Stimulated activated CD8-positive, alpha-beta memory T cell treated with anti-CD3 and anti-CD28 coated beads, Interleukin-15, amount 100 ng/mL, for 24 hours (primary cell): ENCODE data around the gene QSOX1.

Source experiments
- DNase-seq: peaks from one replicate; pipeline ENCODE4 v3.0.0-alpha.2; 2020; ENCODE audit warnings: low read depth

The QSOX1 gene

DNA sequence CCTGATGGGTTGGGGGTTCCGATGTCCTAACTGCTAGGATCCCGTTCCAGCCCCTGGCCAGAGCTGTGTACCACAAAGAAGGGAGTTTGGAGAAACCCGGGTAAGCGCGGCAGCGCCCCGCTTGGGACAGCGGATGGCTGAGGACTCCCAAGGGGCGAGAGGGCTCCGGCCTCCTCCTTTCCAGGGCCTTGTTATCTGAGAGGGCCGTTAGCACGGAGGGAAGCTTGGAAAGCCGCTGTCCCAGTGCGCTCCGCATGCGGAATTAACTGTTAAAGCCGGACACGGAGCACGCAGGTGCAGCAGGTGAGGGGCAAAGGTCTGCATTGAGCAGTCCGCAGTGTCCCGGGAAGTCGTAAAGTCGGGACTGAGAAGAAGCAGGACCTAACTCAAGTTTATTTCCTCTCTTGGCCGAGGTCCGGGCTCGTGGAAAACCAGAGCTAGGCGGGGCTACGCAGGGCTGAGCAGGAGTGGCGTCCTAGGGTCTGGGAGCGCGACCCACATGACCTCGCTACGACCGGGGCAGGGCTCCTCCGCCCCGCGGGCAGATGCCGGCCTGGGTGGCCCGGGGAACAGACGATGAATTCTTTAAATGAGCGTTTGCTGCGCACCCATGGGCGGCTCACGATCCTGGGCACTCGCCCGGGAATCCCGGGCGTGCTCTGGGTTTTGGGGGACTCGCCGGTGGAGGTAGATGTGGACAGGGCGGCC, 79.9 kb downstream of the QSOX1 start:
- no peak for DNase-seq

DNA sequence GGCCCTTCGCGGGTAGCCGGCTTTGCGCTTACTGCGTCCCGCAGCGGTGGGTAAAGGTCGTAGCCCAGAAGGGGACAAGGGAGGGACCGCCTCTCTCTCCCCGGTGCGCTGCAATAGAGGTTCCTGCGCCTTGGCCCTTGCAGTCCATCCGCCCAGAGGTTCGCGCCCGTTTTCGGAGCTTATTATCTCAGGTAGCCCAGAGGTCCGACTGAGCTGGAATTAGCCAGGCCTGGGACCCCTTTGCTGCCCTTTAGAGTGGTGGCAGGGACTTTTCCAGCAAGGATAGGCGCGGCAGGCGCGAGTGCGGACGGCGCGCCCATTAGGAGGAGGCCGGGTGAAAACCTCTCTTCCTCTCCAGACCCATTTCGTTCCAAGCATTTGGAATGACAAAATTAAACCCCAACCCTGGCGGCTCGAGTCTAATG, 80.4 kb downstream of the QSOX1 start:
- no peak for DNase-seq

DNA sequence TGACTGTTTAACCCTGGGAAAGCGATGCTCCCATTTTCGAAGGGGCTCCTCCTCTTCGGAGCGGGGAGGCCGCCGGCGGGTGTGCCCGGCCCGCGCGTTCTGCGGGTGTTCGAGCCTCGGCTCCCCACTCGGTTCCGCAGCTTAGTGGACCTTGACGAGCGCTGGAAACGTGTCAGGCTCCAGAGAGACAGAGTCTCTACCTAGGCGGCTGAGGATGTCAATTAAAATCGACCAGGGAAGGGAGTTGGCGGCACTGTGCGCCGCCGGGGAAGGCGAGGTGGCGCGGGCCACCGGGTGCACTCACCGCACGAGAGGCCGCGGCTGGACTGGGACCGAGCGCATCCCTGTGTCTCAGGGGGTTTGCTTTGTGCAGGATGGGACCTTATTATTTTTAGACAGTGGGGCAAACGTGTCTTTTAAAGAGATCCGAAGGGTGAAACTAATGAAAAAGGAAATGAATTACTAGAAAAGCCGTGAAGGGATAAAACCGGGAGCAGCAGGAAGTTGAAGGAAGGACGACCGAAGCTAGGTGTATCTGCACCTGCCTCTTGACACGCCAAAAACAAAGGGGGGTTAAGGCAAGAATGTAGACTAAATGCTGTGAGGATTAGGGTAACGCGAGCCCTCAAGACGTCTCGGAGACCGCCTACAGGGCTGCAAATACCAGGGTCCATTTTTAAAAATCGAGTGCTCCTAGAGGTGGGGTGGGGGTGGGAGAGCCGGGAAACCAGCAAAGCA, 81.0 kb downstream of the QSOX1 start:
- no peak for DNase-seq

DNA sequence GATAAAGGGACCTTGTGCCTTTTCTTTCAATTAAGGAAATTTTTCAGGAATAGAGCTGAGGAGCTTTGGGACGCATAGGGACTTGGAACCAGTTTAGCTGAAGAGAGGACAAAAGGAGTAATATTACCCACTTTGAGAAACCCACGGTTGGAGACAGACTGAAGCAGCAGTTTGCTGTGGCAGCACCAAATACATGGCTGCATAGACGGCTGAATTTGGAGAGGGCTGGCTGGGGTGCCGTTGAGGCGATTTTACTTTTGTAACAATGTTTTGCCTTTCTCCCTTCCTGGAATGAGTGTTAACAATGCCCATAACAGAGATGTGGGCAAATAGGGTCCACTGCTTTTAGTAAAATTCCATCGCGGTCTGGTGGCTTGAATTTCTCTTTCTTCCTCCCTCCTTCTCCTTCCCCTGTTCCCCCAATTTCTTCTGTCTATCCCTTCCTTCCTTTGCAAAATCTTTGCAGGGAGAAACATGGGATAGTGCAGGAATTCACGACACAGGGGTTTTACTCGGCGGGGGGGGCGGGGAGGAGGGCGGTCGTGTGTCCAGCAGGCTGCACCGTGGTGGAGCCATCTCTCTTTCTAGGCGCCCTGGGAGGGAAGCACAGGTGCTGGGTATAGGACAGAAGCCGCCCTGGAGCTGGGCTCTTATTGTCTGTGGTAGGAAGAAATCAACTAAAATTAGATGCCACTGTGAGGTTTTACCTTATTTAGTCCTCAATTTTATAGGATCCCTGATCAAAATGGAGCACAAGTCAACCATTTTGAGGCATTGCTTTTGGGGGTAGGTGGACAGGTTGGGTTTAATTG, 82.2 kb downstream of the QSOX1 start:
- no peak for DNase-seq

DNA sequence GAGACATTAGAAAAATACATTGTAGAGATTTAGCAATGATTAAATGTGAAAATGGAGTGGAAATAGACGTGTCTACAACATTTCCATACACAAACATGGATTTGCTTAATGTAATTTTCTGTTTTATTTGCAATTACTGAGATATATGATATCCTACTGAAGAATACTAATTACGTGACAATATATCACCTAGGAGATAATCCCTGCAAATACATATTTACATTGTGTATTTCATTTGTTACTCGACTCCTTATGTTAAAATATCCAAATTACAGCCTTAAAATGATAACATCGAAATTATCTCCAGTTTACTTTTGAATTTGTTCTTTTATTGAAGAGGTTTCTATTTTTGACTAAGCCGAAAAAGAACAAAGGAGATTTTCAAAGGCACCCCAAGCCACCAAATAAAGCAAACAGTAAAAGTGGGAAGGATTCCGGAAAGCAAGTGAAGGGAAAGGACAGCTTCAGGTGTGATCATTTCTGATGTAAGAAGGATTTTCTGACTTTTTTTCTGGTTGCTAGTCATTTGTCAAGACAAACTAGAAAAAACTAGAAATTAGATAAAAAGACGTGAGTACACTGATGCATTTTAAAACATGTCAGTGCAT, 83.3 kb downstream of the QSOX1 start:
- DNase-seq, result no peak

DNA sequence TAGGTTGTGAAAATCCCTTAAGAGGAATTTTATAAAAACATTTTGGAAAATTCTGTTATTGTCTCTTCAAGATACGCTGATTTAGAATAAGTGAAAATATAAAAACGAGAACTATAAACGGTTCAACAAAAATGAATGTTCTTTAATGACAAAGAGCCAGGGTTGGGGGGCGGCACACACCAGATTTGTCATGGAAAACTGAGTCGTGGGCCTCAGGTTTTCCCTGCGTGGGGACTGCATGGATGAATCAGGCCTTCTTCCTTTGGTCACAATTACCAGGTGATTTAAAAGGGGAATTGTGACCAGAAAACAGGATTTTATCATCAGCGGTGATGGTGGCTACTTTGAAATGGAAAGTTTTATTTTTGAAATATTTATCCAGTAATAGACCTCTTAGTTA, 84.0 kb downstream of the QSOX1 start:
- no peak for DNase-seq

DNA sequence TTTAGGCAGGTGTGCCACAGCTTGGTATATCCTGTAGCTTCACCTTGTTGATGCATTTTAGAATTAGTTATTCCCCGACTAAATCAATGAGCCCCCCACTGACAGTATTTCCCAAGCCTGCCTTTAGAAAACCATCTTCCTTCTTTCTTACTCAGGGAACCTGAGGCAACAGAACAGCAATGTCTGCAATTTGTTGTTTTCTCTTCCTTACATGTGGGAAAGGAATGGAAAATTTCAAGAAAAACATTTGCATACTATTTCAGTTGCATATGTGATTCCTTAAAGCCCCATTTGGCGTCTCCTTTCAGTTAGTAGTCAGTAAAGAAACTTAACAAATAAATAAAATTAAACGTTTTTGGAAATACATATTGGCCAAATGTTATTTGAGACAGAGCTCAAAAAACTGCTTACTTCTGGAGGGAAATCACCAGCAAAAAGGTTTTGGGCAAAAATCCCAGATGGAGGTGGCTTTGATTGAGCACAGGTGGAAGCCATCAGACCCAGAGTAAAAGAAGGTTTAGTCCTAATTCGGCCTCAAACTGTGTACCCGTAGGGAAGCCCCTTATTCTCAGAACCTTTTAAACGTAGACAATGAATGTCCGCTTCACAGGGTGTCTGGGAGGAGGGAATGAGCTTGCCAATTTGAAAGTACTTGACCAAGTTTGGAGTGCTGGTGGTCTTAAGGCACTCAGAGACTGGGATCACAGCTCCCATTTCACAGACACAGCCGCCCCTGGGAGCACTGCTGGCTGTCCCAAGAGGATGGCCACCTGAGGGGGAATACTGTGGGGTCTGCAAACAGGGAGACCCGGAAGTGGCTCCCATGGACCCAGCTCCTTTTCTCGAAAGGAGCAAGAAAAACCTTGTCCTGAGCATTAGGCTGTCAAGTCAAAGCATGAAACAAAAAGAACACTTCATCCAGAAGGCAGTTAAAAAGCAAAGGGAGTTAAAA, 84.8 kb downstream of the QSOX1 start:
- DNase-seq, result no peak

DNA sequence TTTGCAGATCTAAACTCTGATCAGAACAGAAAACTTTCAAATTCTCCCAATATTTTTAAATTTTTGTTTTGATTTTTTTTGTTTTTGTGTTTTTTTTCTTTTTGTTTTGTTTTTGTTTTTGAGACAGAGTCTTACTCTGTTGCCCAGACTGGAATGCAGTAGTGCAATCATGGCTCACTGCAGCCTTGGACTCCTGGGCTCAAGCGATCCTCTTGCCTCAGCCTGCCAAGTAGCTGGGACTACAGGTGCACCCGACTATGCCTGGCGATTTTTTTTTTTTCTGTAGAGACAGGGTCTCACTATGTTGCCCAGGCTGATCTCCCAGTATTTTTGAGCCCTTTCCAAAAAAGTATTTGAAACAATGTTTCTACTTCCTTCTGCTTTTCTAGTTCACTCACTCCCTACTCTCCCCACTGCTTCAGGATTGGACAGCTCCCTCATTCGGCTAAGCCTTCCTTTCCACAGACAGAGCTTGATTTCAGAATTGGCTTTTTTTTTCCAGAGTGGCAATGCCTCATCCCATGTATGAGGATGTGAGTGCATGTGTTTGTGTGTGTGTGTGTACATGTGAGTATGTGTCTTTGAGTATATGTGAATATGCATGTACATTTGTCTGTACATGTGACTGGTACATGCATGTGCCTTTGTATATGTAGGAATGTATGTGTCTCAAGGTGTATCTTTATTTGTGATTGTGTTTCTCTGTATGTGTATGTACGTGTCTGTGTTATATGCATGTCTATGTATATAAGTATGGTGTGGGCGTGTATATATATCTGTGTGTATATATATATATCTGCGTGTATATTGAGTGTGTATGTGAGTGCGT, 87.3 kb downstream of the QSOX1 start:
- no peak for DNase-seq

DNA sequence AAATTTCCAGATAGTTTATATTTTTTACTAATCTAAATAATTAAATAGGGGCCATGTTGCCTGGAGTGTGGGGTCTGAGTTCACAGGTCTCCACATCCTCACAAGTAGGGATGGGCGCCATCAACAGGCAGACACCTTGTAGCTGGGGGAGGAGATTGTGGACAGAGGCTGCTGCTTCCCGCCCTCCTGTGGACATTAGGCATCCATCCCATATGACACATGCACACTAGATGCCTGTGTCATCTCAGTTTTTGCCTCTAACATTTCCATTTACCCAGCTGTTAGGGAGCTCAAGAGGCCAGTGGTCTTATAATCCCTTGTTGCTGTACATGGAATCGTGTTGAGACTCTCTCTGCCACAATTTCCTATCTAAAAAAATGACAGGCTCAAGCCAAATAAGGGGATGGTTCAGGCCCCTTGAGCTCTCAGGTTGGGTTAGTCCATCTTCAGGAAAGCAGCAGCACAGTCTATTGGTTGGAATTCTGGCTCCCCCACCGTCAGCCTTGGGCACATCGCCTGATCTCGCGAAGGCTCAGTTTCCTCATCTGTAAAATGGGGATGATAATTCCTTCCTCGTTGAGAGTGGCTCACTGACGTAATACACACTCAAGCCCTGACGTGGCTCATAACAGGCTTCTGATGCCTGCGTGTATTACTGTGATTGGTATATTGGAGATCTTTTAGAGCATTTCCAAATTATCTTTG, 89.0 kb downstream of the QSOX1 start:
- no peak for DNase-seq

DNA sequence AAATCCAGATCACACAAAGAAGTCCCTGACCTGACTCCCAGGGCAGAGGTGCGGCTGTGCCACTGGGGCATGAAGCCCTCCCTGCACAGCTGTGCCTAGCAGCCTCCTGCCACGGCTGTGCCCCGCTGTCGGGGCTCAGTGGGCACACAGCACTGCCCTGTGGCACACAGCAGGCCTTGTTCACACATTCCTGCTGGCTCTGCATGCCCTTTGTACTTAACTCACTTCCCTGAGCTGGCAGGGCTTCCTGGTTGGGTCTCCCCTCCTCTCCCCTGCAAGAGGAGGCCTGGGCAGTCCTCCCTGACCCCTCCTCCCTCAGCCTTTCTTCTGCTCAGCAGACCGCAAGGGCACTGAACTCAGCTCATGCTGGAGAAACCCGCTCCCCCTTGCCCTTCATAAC, 90.2 kb downstream of the QSOX1 start:
- no peak for DNase-seq

DNA sequence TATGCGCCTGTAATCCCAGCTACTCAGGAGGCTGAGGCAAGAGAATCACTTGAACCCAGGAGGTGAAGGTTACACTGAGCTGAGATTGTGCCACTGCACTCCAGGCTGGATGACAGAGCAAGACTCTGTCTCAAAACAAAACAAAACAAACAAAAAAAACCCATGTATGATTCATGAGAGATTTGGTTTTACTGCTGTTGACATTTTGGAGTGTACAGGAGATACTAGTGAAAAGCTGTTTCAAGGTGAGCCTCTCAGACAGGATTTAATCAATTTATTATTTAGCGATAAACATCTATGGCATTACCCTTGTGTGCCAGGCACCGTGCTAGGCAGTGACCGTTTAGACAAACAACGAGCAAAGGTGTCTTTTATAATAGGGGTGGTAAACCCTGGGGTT, 91.9 kb downstream of the QSOX1 start:
- no peak for DNase-seq

DNA sequence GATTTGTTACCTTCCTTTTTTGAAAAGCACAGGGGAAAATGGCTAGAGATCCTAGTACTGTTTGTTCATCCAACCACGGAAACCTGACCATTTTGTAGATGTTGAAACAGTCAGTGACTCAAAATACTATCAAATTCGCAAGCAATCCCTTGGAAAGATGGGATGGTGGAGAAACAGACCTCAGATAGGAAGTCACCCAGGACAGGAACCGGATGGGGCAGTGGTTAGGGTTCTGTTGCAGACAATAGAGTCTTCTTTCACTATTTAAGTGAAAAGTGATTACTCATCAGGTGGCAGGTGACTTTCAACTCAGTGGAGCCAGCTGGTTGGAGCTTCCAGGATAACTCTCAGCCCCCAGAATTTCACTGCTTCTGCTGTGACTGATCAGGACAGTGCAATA, 92.4 kb downstream of the QSOX1 start:
- DNase-seq, result no peak

DNA sequence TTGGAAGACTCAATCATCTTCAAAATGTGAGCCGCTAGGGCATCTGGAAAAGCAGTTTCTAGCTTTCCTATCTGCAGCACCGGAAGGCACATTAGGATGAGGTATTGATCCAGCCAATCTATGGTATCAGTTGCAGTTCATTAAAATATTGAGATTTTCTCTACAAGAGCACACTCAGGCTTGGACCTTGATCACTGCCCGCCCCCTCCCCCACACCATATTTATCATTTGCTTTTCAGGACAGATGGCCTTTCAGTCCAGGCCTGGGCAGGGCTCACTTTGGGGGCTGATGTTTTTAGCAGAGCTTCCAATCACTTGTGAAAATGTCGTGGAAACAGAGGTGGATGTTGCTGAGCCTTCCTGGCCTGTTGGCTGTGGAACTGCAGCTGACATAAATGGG, 92.9 kb downstream of the QSOX1 start:
- no peak for DNase-seq

DNA sequence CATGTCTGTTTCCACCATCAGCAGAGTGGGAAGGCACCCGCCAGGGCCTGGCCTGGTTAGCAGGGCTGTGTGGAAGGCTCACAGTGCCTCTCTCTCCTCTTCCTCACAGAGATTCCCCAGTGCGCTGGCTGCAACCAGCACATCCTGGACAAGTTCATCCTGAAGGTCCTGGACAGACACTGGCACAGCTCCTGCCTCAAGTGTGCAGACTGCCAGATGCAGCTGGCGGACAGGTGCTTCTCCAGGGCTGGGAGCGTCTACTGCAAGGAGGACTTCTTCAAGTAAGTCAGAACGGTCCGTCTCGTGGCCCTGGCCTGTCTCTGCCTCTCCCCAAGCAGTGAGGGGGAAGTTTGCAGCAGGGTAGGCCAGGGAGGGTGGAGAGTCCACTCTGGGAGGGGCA, 93.5 kb downstream of the QSOX1 start:
- DNase-seq, result no peak

DNA sequence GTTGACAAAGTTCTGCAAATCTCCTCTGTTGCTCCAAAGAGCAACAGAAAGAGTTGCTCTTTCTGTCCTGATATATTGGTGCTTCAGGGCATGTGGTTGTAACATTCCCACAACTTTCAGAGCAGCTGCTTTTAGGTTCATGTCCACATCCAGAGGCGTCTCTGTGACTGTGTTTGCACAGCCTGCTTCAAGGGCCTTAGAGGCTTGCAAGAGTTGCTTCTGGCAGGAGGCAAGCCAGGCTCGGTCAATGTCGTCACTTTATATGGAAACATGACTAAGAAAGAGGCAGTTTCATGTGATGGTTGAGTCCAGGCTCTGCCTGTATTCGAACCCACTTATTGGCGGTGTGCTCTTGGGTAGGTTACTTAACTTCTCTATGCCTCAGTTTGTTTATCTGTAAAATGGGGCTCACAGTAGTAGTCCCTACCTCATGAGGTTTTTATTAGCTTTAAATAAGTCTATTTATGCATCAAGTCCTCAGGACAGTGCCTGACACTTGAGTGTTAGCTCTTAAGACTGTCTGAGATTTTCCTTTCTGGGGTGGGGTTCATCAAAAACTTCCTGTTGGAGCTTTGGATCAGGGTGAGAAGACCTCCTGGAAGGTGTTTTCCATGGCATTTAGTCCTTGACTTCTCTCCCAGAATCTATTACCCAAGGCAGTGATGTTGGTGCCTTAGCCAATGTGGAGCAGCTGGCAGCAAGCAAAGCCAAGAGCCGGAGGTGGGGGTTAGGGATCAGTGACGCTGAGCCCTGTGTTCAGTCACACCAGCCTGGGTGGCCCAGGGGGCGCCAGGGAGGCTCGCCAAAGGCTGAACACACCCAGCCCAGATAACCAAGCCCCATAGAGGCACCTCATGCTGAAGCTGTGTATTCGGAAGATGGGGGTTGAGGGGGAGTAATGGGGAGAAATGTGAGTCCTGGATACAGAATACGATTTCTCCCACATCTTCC, 94.3 kb downstream of the QSOX1 start:
- no peak for DNase-seq

DNA sequence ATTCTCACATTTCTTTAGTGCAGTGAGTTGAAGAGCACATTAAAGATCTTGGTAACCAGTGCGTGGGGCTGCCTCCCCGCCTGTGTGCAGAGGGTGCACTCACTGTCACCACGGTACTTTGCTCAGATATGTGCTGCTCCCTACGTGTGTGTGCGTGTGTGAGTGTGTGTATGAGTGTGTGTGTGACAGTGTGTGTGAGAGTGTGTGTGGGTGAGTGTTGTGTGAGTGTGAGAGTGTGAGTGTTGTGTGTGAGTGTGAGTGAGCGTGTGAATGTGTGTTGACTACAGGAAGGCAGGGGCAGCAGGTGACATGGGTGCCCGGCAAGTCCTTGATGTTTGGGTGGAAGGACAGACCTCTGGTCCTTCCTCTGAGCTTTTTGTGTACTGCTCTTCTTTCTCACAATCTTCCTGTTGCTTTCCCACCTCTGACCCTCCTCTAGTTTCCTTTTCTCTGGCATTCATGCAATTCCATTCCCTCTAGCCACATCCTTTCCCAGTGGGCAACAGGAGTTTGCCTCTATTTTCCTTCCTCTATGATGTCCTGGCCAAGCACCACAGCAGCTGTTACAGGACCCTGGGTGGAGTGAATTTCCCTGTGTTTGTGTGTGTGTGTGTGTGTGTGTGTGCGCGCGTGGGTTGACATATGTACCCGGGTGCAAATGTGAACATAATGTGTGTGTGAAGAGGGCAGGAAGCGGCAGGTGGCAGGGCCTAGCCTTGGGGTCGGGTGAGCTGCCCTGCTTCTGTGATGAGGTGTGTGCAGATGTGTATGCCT, 95.2 kb downstream of the QSOX1 start:
- DNase-seq, result no peak

DNA sequence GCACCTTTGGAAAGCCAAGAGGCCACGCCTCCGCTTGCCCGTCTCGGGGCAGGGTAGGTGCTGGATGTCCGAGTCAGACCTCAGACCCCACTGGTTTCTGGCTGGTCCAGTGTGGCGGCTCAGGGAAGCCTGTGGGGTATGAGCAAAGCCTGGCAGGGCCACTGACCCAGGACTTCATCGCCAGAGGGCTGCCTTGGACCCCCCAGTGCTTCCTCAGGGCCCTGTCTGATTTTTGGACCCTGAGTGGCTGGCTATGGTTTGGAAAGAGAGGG, 95.8 kb downstream of the QSOX1 start:
- DNase-seq, result no peak

DNA sequence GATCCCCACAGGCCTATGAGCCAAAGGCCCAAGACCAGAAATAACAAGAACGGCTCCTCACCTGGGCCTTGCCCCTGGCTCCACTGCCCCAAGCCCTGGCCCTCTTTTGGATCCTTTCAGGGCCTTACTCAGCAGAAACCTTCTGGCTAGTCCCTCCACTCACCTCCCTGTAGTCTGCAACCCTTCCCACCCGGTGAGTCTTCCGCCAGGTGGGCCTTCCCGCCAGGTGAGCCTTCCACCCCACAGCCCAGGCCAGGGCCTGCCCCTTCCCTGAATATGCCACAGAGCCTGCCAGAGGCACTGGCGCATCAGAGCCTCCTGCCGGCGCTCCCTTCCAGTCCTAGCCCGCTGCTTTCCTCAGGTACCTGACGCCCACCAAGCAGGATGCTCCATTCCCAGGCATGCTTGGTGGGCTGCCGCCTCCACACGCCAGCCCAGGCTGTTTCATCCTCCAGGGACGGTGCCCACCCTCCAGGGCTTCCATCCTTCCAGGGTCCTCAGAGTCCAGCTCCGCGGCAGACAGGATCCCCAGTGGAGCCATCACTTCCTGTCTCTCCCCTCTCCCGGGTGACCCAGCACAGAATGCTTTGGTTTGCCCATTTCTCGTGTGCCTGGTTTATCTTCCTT, 96.3 kb downstream of the QSOX1 start:
- DNase-seq, result no peak
